Common myeloid progenitor, CD34-positive (primary cell): Measurements from ENCODE around the gene SORL1.

Experiments
- CTCF ChIA-PET: fragments of 350-600 bp; sonication (Branson Sonifier 250); formaldehyde crosslinking; loops from one replicate; lab custom pipeline; 2021; ENCODE audit warnings: antibody characterized with exemption; lab: Charles Lee
- POLR2A ChIA-PET: fragments of 350-600 bp; sonication (Branson Sonifier 250); formaldehyde crosslinking; loops from one replicate; lab custom pipeline; 2021; ENCODE audit warnings: antibody characterized with exemption; lab: Charles Lee
- DNase-seq, 3 donors: peaks; one replicate each; pipeline versions ENCODE4 v3.0.0 to v3.0.0-alpha.2; 2013
- H3K27ac ChIP-seq, 2 experiments: 1 replicate in 1 of 2; 2 replicates in 1 of 2; pipeline ENCODE4 v1.7.0; 2013; ENCODE audit warnings: inconsistent platforms in 2 of 2, low read length in 2 of 2, mild to moderate bottlenecking in 2 of 2, low read depth in 1 of 2, moderate library complexity in 1 of 2; ENCODE audit not compliant: severe bottlenecking in 2 of 2, insufficient read depth in 1 of 2, poor library complexity in 1 of 2
- H3K27me3 ChIP-seq, 5 experiments: replicated peaks in 2 of 5; 1 replicate in 3 of 5; 2 replicates in 2 of 5; pipeline versions ENCODE4 v1.6.1 to v1.7.0; 2013; ENCODE audit warnings: low read length in 4 of 5, mild to moderate bottlenecking in 2 of 5, moderate library complexity in 2 of 5, inconsistent platforms in 1 of 5; ENCODE audit not compliant: insufficient read depth in 5 of 5, control insufficient read depth in 4 of 5
- H3K36me3 ChIP-seq, 4 experiments: 1 replicate in 2 of 4; 2 replicates in 2 of 4; pipeline versions ENCODE4 v1.6.1 to v1.7.0; 2013; ENCODE audit warnings: low read length in 3 of 4, control low read depth in 1 of 4, mild to moderate bottlenecking in 1 of 4; ENCODE audit not compliant: control insufficient read depth in 4 of 4, insufficient read depth in 4 of 4
- H3K4me1 ChIP-seq, 4 experiments: 1 replicate in 3 of 4; 2 replicates in 1 of 4; pipeline versions ENCODE4 v1.6.1 to v1.7.1; 2013; ENCODE audit warnings: low read length in 3 of 4, mild to moderate bottlenecking in 3 of 4, control low read depth in 1 of 4, inconsistent platforms in 1 of 4, moderate library complexity in 1 of 4; ENCODE audit not compliant: control insufficient read depth in 4 of 4, insufficient read depth in 4 of 4; ENCODE audit errors: control extremely low read depth in 1 of 4
- H3K4me3 ChIP-seq, 7 experiments: 1 replicate in 4 of 7; 2 replicates in 3 of 7; pipeline versions ENCODE4 v1.5.1 to v1.7.0; 2013; ENCODE audit warnings: mild to moderate bottlenecking in 7 of 7, low read length in 6 of 7, moderate library complexity in 6 of 7, inconsistent platforms in 2 of 7, low read depth in 2 of 7, control low read depth in 1 of 7; ENCODE audit not compliant: insufficient read depth in 4 of 7, control insufficient read depth in 1 of 7; ENCODE audit errors: extremely low read depth in 1 of 7
- H3K9me3 ChIP-seq, 5 experiments: 1 replicate in 4 of 5; 2 replicates in 1 of 5; pipeline versions ENCODE4 v1.6.1 to v1.7.1; 2013; ENCODE audit warnings: low read length in 4 of 5, mild to moderate bottlenecking in 2 of 5, inconsistent platforms in 1 of 5, low read depth in 1 of 5, moderate library complexity in 1 of 5; ENCODE audit not compliant: control insufficient read depth in 4 of 5, insufficient read depth in 2 of 5; ENCODE audit errors: control extremely low read depth in 1 of 5
- WGBS: methylation state at CpG from one replicate; pipeline ENCODE4 v1.1.5; 2013; ENCODE audit not compliant: insufficient coverage; 5-methylcytosine and 5-hydroxymethylcytosine counted together

SORL1 gene

GRCh38 chr11:121550247-121551030, 98.3 kb downstream of the SORL1 start:
- peaks cover 20 to 82% (median 53%) of the 10 kb centered on the region in 4 experiments for H3K36me3 ChIP-seq
- no peak for DNase-seq
- peaks cover 0 to 10% (median 2%) of the 10 kb centered on the region in 4 experiments for H3K4me1 ChIP-seq
- 96% methylated on average over 4 of the region's 10 CpGs for WGBS
- no peaks in the 10 kb centered on the region for H3K27me3 ChIP-seq
- H3K9me3 ChIP-seq: no peaks in the 10 kb centered on the region
- no peak overlapping the region for H3K27ac ChIP-seq
- POLR2A ChIA-PET: no interaction called here
- CTCF ChIA-PET: interaction anchor here (1.5 kb wide), 1 partner anchor 22 kb away, joined by 5 read pairs; no protein-coding TSS in a partner anchor
- no peak overlapping the region for H3K4me3 ChIP-seq

- H3K4me3 ChIP-seq: no peak overlapping the region
- no peak for DNase-seq
- H3K9me3 ChIP-seq: no peaks in the 10 kb centered on the region
- H3K27ac ChIP-seq: no peak overlapping the region
- peaks cover 22 to 82% (median 52%) of the 10 kb centered on the region in 4 experiments for H3K36me3 ChIP-seq
- WGBS: 100% methylated on average over 5 of the region's 5 CpGs
- ChIA-PET CTCF (interaction anchor here (1.5 kb wide), 1 partner anchor 21 kb away, joined by 5 read pairs; no protein-coding TSS in a partner anchor), POLR2A (no interaction called here)
- no peaks in the 10 kb centered on the region for H3K27me3 ChIP-seq
- peaks cover 0 to 2% (median under 1%) of the 10 kb centered on the region in 4 experiments for H3K4me1 ChIP-seq
Measured at GRCh38 chr11:121551463-121551862, 99.3 kb downstream of the SORL1 start.

GRCh38 chr11:121552154-121552553, 100.0 kb downstream of the SORL1 start:
- Histone ChIP-seq H3K4me1 (peaks cover 0 to 9% (median 7%) of the 10 kb centered on the region in 4 experiments), H3K4me3 (no peak overlapping the region), H3K27ac (no peak overlapping the region), H3K36me3 (peaks cover 20 to 77% (median 48%) of the 10 kb centered on the region in 4 experiments), H3K27me3 (no peaks in the 10 kb centered on the region), H3K9me3 (no peaks in the 10 kb centered on the region)
- no peak for DNase-seq
- 95% methylated on average over 4 of the region's 5 CpGs for WGBS
- CTCF ChIA-PET: no interaction called here
- POLR2A ChIA-PET: interaction anchor here (0.5 kb wide), 1 partner anchor 24 kb away, joined by 3 read pairs; no protein-coding TSS in a partner anchor

GRCh38 chr11:121552644-121553043, 100.5 kb downstream of the SORL1 start:
- Histone ChIP-seq H3K27me3 (no peaks in the 10 kb centered on the region), H3K27ac (no peak overlapping the region), H3K9me3 (no peaks in the 10 kb centered on the region), H3K36me3 (peaks cover 18 to 73% (median 44%) of the 10 kb centered on the region in 4 experiments), H3K4me3 (no peak overlapping the region), H3K4me1 (peaks cover 2 to 14% (median 12%) of the 10 kb centered on the region in 4 experiments)
- ChIA-PET CTCF (no interaction called here), POLR2A (interaction anchor here (0.5 kb wide), 1 partner anchor 25 kb away, joined by 3 read pairs; no protein-coding TSS in a partner anchor)
- 100% methylated on average over 2 of the region's 2 CpGs for WGBS
- no peak for DNase-seq

- no peak overlapping the region for H3K27ac ChIP-seq
- H3K27me3 ChIP-seq: no peaks in the 10 kb centered on the region
- no peak overlapping the region for H3K4me3 ChIP-seq
- ChIA-PET POLR2A (no interaction called here), CTCF (no interaction called here)
- no peaks in the 10 kb centered on the region for H3K9me3 ChIP-seq
- DNase-seq: no peak
- peaks cover 17 to 69% (median 42%) of the 10 kb centered on the region in 4 experiments for H3K36me3 ChIP-seq
- 90% methylated on average over 3 of the region's 3 CpGs for WGBS
- peaks cover 4 to 19% (median 16%) of the 10 kb centered on the region in 4 experiments for H3K4me1 ChIP-seq
Measured at GRCh38 chr11:121553389-121553788, 101.3 kb downstream of the SORL1 start.

- peaks cover 21 to 73% (median 45%) of the 10 kb centered on the region in 4 experiments for H3K36me3 ChIP-seq
- no peak overlapping the region for H3K27ac ChIP-seq
- no peak overlapping the region for H3K4me3 ChIP-seq
- no peaks in the 10 kb centered on the region for H3K27me3 ChIP-seq
- no peak for DNase-seq
- POLR2A ChIA-PET: no interaction called here
- H3K4me1 ChIP-seq: peaks cover 4 to 19% (median 16%) of the 10 kb centered on the region in 4 experiments
- CTCF ChIA-PET: interaction anchor here (0.6 kb wide), 1 partner anchor 95 kb away, joined by 3 read pairs; no protein-coding TSS in a partner anchor
- WGBS: 97% methylated on average over 9 of the region's 11 CpGs
- H3K9me3 ChIP-seq: no peaks in the 10 kb centered on the region
Measured at GRCh38 chr11:121553806-121554205, 101.7 kb downstream of the SORL1 start.

GRCh38 chr11:121554552-121554951, 102.4 kb downstream of the SORL1 start:
- ChIA-PET CTCF (interaction anchor here (0.6 to 2.6 kb wide), 5 partner anchors 8 to 96 kb away, joined by 3 to 9 read pairs (median 4); no protein-coding TSS in a partner anchor), POLR2A (interaction anchor here (1.1 kb wide), 1 partner anchor 10 kb away, joined by 3 read pairs; no protein-coding TSS in a partner anchor)
- H3K27ac ChIP-seq: no peak overlapping the region
- WGBS: 100% methylated on average over 1 of the region's 2 CpGs
- no peak for DNase-seq
- H3K27me3 ChIP-seq: no peaks in the 10 kb centered on the region
- peaks cover 24 to 77% (median 50%) of the 10 kb centered on the region in 4 experiments for H3K36me3 ChIP-seq
- H3K4me3 ChIP-seq: no peak overlapping the region
- H3K4me1 ChIP-seq: peaks cover 4 to 19% (median 16%) of the 10 kb centered on the region in 4 experiments
- no peaks in the 10 kb centered on the region for H3K9me3 ChIP-seq
